ENCODE data around the gene HDDC3.
"Not testable (repeated sequence)": the region's sequence is repeated elsewhere in the genome, so short reads cannot be mapped to it uniquely, and the experiment has no call there.

- TF ChIP-seq CTCF, POLR2A (IDR thresholded peaks at IDR 0.05): not testable (repeated sequence)
Observed at GRCh38 chr15:90922712-90923322, 9.5 kb downstream of the HDDC3 start.

Data from right lobe of liver (tissue), 4 donors.